Suprapubic skin (tissue), 4 donors: ENCODE data around the gene PLEKHG4. TPM values are rescaled to one million over a fixed set of nuclear protein-coding genes. Genes with fewer than 3 reads are reported as not detected.

Experiments
- DNase-seq, 2 donors: peaks; one replicate each; pipeline ENCODE4 v3.0.0-alpha.2; 2019; ENCODE audit warnings: low spot score in 2 of 2
- H3K27ac ChIP-seq: fragments of 200-600 bp; sonication (generic); one replicate; pipeline ENCODE4 v1.5.1; 2019
- H3K27me3 ChIP-seq: fragments of 200-600 bp; sonication (generic); one replicate; pipeline ENCODE4 v1.5.1; 2019
- H3K36me3 ChIP-seq: fragments of 200-600 bp; sonication (generic); one replicate; pipeline ENCODE4 v1.5.1; 2019
- H3K4me1 ChIP-seq: fragments of 200-600 bp; sonication (generic); one replicate; pipeline ENCODE4 v1.5.1; 2019
- H3K4me3 ChIP-seq: fragments of 200-600 bp; sonication (generic); one replicate; pipeline ENCODE4 v1.5.1; 2019; ENCODE audit warnings: mild to moderate bottlenecking
- H3K9me3 ChIP-seq: fragments of 200-600 bp; sonication (generic); one replicate; pipeline ENCODE4 v1.5.1; 2019
- EP300 ChIP-seq: sonication (generic); formaldehyde crosslinking; IDR thresholded peaks from one replicate; pipeline ENCODE4 v1.6.1; 2017; ENCODE audit warnings: antibody characterized with exemption
- POLR2A ChIP-seq, 2 donors: fragments of 450-650 bp; IDR thresholded peaks; one replicate each; pipeline ENCODE4 v1.6.1; 2017; ENCODE audit warnings: antibody characterized with exemption in 2 of 2, mild to moderate bottlenecking in 2 of 2, moderate library complexity in 2 of 2
- POLR2AphosphoS5 ChIP-seq, 3 donors: sonication (generic); formaldehyde crosslinking; IDR thresholded peaks; one replicate each; pipeline ENCODE4 v1.6.1; 2017; ENCODE audit warnings: antibody characterized with exemption in 3 of 3
- WGBS: methylation state at CpG from one replicate; pipeline ENCODE4 v1.1.5; 2018; 5-methylcytosine and 5-hydroxymethylcytosine counted together
- total RNA-seq, 4 donors: library from RNA; depleted of rRNA; stranded (reverse); fragments of >200 nt; gene quantifications; one replicate each; pipeline ENCODE4 v1.1.0, GENCODE V29; 2016
- TF ChIP-seq, protein P1 (sequence below), 2 donors: fragments of 200-600 bp in 1 of 2; fragments of 450-650 bp in 1 of 2; sonication (generic) in 1 of 2; IDR thresholded peaks; one replicate each; pipeline ENCODE4 v1.5.1; 2016 to 2019; ENCODE audit warnings: antibody characterized with exemption in 2 of 2, mild to moderate bottlenecking in 1 of 2, moderate library complexity in 1 of 2

Gene PLEKHG4
- total RNA-seq, 4 donors from 2014 or later: 13.8 to 36.8 (median 26.9) TPM

- 70% methylated on average over 4 of the region's 4 CpGs for WGBS
- H3K36me3 ChIP-seq: no peaks in the 10 kb centered on the region
- no peaks in the 10 kb centered on the region for H3K9me3 ChIP-seq
- peaks cover 27% of the 10 kb centered on the region for H3K27me3 ChIP-seq
- H3K27ac ChIP-seq: no peak overlapping the region
- TF ChIP-seq POLR2A (IDR thresholded peaks at IDR 0.05) (no peak), EP300 (no peak), POLR2AphosphoS5 (IDR thresholded peaks at IDR 0.05) (no peak)
- TF ChIP-seq, protein P1, sequence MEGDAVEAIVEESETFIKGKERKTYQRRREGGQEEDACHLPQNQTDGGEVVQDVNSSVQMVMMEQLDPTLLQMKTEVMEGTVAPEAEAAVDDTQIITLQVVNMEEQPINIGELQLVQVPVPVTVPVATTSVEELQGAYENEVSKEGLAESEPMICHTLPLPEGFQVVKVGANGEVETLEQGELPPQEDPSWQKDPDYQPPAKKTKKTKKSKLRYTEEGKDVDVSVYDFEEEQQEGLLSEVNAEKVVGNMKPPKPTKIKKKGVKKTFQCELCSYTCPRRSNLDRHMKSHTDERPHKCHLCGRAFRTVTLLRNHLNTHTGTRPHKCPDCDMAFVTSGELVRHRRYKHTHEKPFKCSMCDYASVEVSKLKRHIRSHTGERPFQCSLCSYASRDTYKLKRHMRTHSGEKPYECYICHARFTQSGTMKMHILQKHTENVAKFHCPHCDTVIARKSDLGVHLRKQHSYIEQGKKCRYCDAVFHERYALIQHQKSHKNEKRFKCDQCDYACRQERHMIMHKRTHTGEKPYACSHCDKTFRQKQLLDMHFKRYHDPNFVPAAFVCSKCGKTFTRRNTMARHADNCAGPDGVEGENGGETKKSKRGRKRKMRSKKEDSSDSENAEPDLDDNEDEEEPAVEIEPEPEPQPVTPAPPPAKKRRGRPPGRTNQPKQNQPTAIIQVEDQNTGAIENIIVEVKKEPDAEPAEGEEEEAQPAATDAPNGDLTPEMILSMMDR (IDR thresholded peaks at IDR 0.05): no peak
- no peak for DNase-seq
- H3K4me3 ChIP-seq: no peak overlapping the region
- peaks cover 45% of the 10 kb centered on the region for H3K4me1 ChIP-seq
These were observed 29.3 kb upstream of the PLEKHG4 start for GRCh38 chr16:67250045-67250327.

GRCh38 chr16:67252609-67253497 lies 26.5 kb upstream of the PLEKHG4 start:
- no peak for TF ChIP-seq EP300
- no peak for TF ChIP-seq POLR2AphosphoS5 (IDR thresholded peaks at IDR 0.05)
- TF ChIP-seq, protein P1 (IDR thresholded peaks at IDR 0.05): no peak
- no peak for TF ChIP-seq POLR2A (IDR thresholded peaks at IDR 0.05)
- 75% methylated on average over 4 of the region's 4 CpGs for WGBS
- DNase-seq: peak in 1 of 2 donors; percentile 51
- peaks cover 16% of the 10 kb centered on the region for H3K4me1 ChIP-seq
- no peak overlapping the region for H3K4me3 ChIP-seq
- no peaks in the 10 kb centered on the region for H3K9me3 ChIP-seq
- H3K36me3 ChIP-seq: no peaks in the 10 kb centered on the region
- no peak overlapping the region for H3K27ac ChIP-seq
- H3K27me3 ChIP-seq: peaks cover 27% of the 10 kb centered on the region

DNA sequence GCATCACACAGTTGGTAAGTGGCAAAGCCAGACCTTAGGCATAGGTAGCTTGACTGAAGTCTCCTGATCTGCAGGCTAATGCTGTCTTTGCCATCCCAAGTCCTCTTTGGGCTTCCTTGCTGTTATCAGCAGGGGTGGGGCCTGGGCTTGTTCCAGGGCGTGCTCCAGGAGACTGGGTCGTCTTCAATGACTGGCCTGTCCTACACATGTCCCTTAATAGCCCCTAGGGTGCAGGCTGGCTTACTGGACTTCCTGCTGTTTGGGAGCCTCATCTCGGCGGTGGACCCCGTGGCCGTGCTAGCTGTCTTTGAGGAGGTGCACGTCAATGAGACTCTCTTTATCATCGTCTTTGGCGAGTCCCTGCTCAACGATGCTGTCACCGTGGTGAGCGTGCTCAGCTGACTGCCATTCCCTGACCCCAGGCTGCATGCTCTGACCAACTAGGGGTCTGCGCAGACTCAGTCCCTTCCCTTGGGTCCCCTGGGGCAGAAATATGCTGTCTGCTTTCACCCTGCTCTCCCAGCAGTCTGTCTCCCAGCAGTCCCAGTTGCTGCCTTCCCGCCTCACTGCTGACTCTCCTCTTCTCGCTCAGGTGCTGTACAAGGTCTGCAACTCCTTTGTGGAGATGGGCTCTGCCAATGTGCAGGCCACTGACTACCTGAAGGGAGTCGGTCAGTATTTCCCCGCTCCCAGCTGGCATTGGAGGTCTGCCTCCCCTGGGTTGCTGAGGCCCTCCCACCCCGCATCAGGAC lies 24.4 kb upstream of the PLEKHG4 start:
- H3K9me3 ChIP-seq: no peaks in the 10 kb centered on the region
- peaks cover 8% of the 10 kb centered on the region for H3K27me3 ChIP-seq

DNA sequence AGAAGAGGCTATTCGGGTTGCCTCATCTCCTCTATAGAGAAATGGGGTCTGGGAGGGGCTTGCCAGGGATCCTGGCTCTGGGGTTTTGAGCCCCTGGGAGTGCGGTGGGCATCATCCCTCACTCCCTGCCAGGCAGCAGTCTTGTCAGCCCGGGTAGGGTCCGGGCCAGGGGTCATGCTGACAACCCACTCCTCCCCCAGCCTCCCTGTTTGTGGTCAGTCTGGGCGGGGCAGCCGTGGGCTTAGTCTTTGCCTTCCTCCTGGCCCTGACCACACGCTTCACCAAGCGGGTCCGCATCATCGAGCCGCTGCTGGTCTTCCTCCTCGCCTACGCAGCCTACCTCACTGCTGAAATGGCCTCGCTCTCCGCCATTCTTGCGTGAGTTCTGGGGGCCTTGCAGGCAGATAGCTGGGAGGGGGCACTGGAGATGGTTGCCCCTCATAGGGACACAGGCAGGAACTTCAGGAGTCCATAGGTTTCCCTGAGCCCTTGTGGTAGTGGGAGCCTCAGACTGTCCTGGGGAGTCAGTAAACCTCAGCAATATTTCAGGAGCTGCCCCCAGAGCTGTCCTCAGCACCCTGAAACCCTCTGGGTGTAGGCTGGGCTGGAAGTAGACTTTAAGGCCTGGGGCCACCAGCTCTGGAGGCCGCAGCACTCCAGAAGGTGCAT lies 23.6 kb upstream of the PLEKHG4 start:
- Histone ChIP-seq H3K27ac (no peak overlapping the region), H3K4me1 (no peaks in the 10 kb centered on the region), H3K4me3 (no peak overlapping the region), H3K9me3 (no peaks in the 10 kb centered on the region), H3K27me3 (peaks cover 1% of the 10 kb centered on the region), H3K36me3 (no peaks in the 10 kb centered on the region)
- TF ChIP-seq EP300: no peak
- 95% methylated on average over 13 of the region's 17 CpGs for WGBS
- peak in 1 of 2 donors; percentile 46 for DNase-seq

More for the DNA sequence above, 24.4 kb upstream of the PLEKHG4 start:
- no peaks in the 10 kb centered on the region for H3K4me1 ChIP-seq
- 90% methylated on average over 9 of the region's 18 CpGs for WGBS
- H3K36me3 ChIP-seq: no peaks in the 10 kb centered on the region
- TF ChIP-seq, protein P1 (IDR thresholded peaks at IDR 0.05): no peak
- TF ChIP-seq POLR2A (IDR thresholded peaks at IDR 0.05) (no peak), POLR2AphosphoS5 (IDR thresholded peaks at IDR 0.05) (no peak), EP300 (no peak)
- no peak overlapping the region for H3K27ac ChIP-seq
- no peak overlapping the region for H3K4me3 ChIP-seq
- peak in 1 of 2 donors; percentile 46 for DNase-seq

DNA sequence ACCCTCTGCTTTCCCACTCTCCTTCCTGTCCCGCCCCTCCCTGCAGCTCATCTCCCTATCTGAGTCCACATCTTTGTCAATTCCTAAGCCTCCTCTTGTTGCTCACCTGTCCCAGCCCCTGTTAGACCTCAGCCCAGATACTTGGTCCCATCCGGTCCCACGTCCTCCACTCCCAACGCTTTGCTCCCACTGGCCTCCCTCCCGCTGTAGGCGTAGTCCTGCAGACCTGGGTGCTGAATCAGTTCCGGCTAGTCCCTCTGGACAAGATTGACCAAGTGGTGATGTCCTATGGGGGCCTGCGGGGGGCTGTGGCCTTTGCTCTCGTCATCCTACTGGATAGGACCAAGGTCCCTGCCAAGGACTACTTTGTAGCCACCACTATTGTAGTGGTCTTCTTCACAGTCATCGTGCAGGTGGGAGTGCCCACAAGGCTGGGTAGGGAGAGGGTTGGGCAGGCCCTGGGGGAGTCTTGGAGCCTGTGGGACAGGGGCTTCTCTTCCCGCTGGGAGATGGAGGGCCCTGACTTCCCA lies 22.6 kb upstream of the PLEKHG4 start:
- Histone ChIP-seq H3K27ac (no peak overlapping the region), H3K27me3 (no peaks in the 10 kb centered on the region), H3K36me3 (no peaks in the 10 kb centered on the region), H3K4me3 (no peak overlapping the region), H3K9me3 (no peaks in the 10 kb centered on the region), H3K4me1 (no peaks in the 10 kb centered on the region)
- 92% methylated on average over 9 of the region's 11 CpGs for WGBS
- DNase-seq: peak in 1 of 2 donors; percentile 45
- TF ChIP-seq POLR2A (IDR thresholded peaks at IDR 0.05) (no peak), EP300 (no peak), POLR2AphosphoS5 (IDR thresholded peaks at IDR 0.05) (no peak)
- TF ChIP-seq, protein P1 (IDR thresholded peaks at IDR 0.05): no peak
